CD4-positive, alpha-beta memory T cell (primary cell): ENCODE results near the gene FBRSL1. TPM values are rescaled to one million over a fixed set of nuclear protein-coding genes. Genes with fewer than 3 reads are reported as not detected.

Experiments used
- CTCF ChIA-PET: fragments of 350-600 bp; sonication (Branson Sonifier 250); formaldehyde crosslinking; loops from one replicate; lab custom pipeline; 2021; ENCODE audit warnings: inconsistent platforms; ENCODE audit not compliant: partially characterized antibody; lab: Charles Lee
- POLR2A ChIA-PET: fragments of 350-600 bp; sonication (Branson Sonifier 250); formaldehyde crosslinking; loops from one replicate; lab custom pipeline; 2021; ENCODE audit not compliant: partially characterized antibody; lab: Charles Lee
- DNase-seq, 5 donors: peaks; one replicate each; pipeline versions ENCODE4 v3.0.0 to v3.0.0-alpha.2; 2020 to 2022; ENCODE audit warnings: mixed read lengths in 1 of 5
- H3K27ac ChIP-seq: one replicate; pipeline ENCODE4 v1.7.0; 2013; ENCODE audit warnings: low read depth, low read length
- H3K27me3 ChIP-seq: 2 replicates; pipeline ENCODE4 v1.7.0; 2013; ENCODE audit warnings: mild to moderate bottlenecking, low read length, moderate library complexity; ENCODE audit not compliant: insufficient read depth
- H3K36me3 ChIP-seq: 2 replicates; pipeline ENCODE4 v1.7.0; 2013; ENCODE audit warnings: mild to moderate bottlenecking, low read length, moderate library complexity; ENCODE audit not compliant: insufficient read depth
- H3K4me1 ChIP-seq: 2 replicates; pipeline ENCODE4 v1.7.0; 2013; ENCODE audit warnings: mild to moderate bottlenecking, low read length, moderate library complexity; ENCODE audit not compliant: insufficient read depth
- H3K4me3 ChIP-seq, 2 donors: one replicate each; pipeline ENCODE4 v1.7.0; 2013; ENCODE audit warnings: low read length in 2 of 2, mild to moderate bottlenecking in 1 of 2
- H3K9me3 ChIP-seq, 2 donors: one replicate each; pipeline ENCODE4 v1.7.0; 2013; ENCODE audit warnings: low read length in 2 of 2, control low read depth in 1 of 2; ENCODE audit not compliant: control insufficient read depth in 1 of 2
- H3K27ac Mint-ChIP-seq, 7 donors: one replicate each; pipeline ENCODE4 v1.8.0; 2020 to 2021; ENCODE audit warnings: mixed read lengths in 7 of 7, mild to moderate bottlenecking in 6 of 7, inconsistent platforms in 3 of 7, moderate library complexity in 3 of 7
- H3K27me3 Mint-ChIP-seq, 2 donors: one replicate each; pipeline ENCODE4 v1.8.0; 2020 to 2021; ENCODE audit warnings: mixed read lengths in 2 of 2
- H3K36me3 Mint-ChIP-seq, 2 donors: one replicate each; pipeline ENCODE4 v1.8.0; 2020 to 2021; ENCODE audit warnings: mixed read lengths in 2 of 2, inconsistent platforms in 1 of 2, mild to moderate bottlenecking in 1 of 2
- H3K4me1 Mint-ChIP-seq, 4 donors: one replicate each; pipeline ENCODE4 v1.8.0; 2020 to 2021; ENCODE audit warnings: mixed read lengths in 4 of 4, mild to moderate bottlenecking in 1 of 4
- H3K4me3 Mint-ChIP-seq, 8 donors: one replicate each; pipeline ENCODE4 v1.8.0; 2020 to 2021; ENCODE audit warnings: mixed read lengths in 8 of 8, mild to moderate bottlenecking in 7 of 8, moderate library complexity in 6 of 8, inconsistent platforms in 3 of 8
- H3K9me3 Mint-ChIP-seq, 8 donors: one replicate each; pipeline ENCODE4 v1.8.0; 2020 to 2021; ENCODE audit warnings: mixed read lengths in 8 of 8, mild to moderate bottlenecking in 5 of 8, inconsistent platforms in 3 of 8, moderate library complexity in 1 of 8
- intact Hi-C: fragments of 100-400 bp; cut with micrococcal nuclease; formaldehyde crosslinking; loops from one replicate; pipeline ENCODE4 v1.15.1; 2023
- polyA plus RNA-seq, 2 donors: library from polyadenylated mRNA; unstranded; fragments of 300-500 nt; fragmentation: Illumina TruSeq; gene quantifications; one replicate each; pipeline ENCODE4 v1.2.3, GENCODE V29; 2021
- total RNA-seq, 2 experiments: library from RNA; stranded (reverse); gene quantifications; one replicate each; pipeline ENCODE4 v1.2.3, GENCODE V29; 2021

Gene FBRSL1
- total and polyA plus RNA-seq, 4 experiments from 2014 or later, result 3.1 to 101 (median 97.3) TPM; not detected in 1

GRCh38 chr12:132495629-132496357 is 5.8 kb downstream of the FBRSL1 start:
- Mint-ChIP-seq H3K4me1 (peaks cover 32 to 87% (median 66%) of the 10 kb centered on the region in 4 donors), H3K27me3 (no peaks in the 10 kb centered on the region), H3K4me3 (peak overlapping the region in 4 of 8 donors; percentile 2 to 46 (median 30)), H3K27ac (peak overlapping the region in 4 of 7 donors; percentile 47 to 68 (median 62)), H3K9me3 (peaks cover 0 to 3% (median 0%) of the 10 kb centered on the region in 8 donors), H3K36me3 (peaks cover 0 to 14% of the 10 kb centered on the region in 2 donors)
- ChIA-PET POLR2A (no interaction called here), CTCF (no interaction called here)
- no peaks in the 10 kb centered on the region for H3K27me3 ChIP-seq
- H3K27ac ChIP-seq, result no peak overlapping the region
- intact Hi-C loops, result no loop called here
- H3K4me1 ChIP-seq, result peaks cover 76% of the 10 kb centered on the region
- H3K9me3 ChIP-seq, result no peaks in the 10 kb centered on the region
- no peak for DNase-seq
- H3K36me3 ChIP-seq, result no peaks in the 10 kb centered on the region
- no peak overlapping the region for H3K4me3 ChIP-seq

- no peak overlapping the region for H3K27ac ChIP-seq
- no peaks in the 10 kb centered on the region for H3K36me3 ChIP-seq
- H3K4me3 Mint-ChIP-seq, result peak overlapping the region in 5 of 8 donors; percentile 2 to 46 (median 24)
- no peaks in the 10 kb centered on the region for H3K9me3 ChIP-seq
- H3K36me3 Mint-ChIP-seq, result peaks cover 0 to 10% of the 10 kb centered on the region in 2 donors
- H3K9me3 Mint-ChIP-seq, result peaks cover 0 to 3% (median 0%) of the 10 kb centered on the region in 8 donors
- intact Hi-C loops, result no loop called here
- H3K27ac Mint-ChIP-seq, result peak overlapping the region in 4 of 7 donors; percentile 47 to 68 (median 62)
- CTCF ChIA-PET, result no interaction called here
- H3K4me1 ChIP-seq, result peaks cover 74% of the 10 kb centered on the region
- no peak for DNase-seq
- H3K4me3 ChIP-seq, result no peak overlapping the region
- POLR2A ChIA-PET, result no interaction called here
- peaks cover 30 to 89% (median 63%) of the 10 kb centered on the region in 4 donors for H3K4me1 Mint-ChIP-seq
- H3K27me3 ChIP-seq, result no peaks in the 10 kb centered on the region
- no peaks in the 10 kb centered on the region for H3K27me3 Mint-ChIP-seq
Measured at GRCh38 chr12:132496358-132496669, 6.4 kb downstream of the FBRSL1 start.

GRCh38 chr12:132496710-132497109 is 6.8 kb downstream of the FBRSL1 start:
- Mint-ChIP-seq H3K9me3 (peaks cover 0 to 3% (median 0%) of the 10 kb centered on the region in 8 donors), H3K4me1 (peaks cover 29 to 87% (median 62%) of the 10 kb centered on the region in 4 donors), H3K36me3 (peaks cover 0 to 9% of the 10 kb centered on the region in 2 donors), H3K27me3 (no peaks in the 10 kb centered on the region), H3K27ac (peak overlapping the region in 3 of 7 donors; percentile 42 to 68 (median 64)), H3K4me3 (peak overlapping the region in 5 of 8 donors; percentile 32 to 59 (median 36))
- ChIA-PET POLR2A (no interaction called here), CTCF (no interaction called here)
- Histone ChIP-seq H3K27ac (no peak overlapping the region), H3K36me3 (no peaks in the 10 kb centered on the region), H3K4me3 (no peak overlapping the region), H3K27me3 (no peaks in the 10 kb centered on the region), H3K4me1 (peaks cover 74% of the 10 kb centered on the region), H3K9me3 (no peaks in the 10 kb centered on the region)
- DNase-seq, result no peak
- intact Hi-C loops, result no loop called here

- H3K27ac Mint-ChIP-seq, result no peak overlapping the region
- H3K27me3 Mint-ChIP-seq, result no peaks in the 10 kb centered on the region
- ChIA-PET POLR2A (no interaction called here), CTCF (no interaction called here)
- no peak for DNase-seq
- intact Hi-C loops, result no loop called here
- peaks cover 72% of the 10 kb centered on the region for H3K4me1 ChIP-seq
- H3K27ac ChIP-seq, result no peak overlapping the region
- H3K4me3 Mint-ChIP-seq, result peak overlapping the region in 1 of 8 donors; percentile 20
- peaks cover 0 to 2% of the 10 kb centered on the region in 2 donors for H3K36me3 Mint-ChIP-seq
- H3K9me3 Mint-ChIP-seq, result peaks cover 0 to 3% (median 0%) of the 10 kb centered on the region in 8 donors
- no peaks in the 10 kb centered on the region for H3K27me3 ChIP-seq
- no peaks in the 10 kb centered on the region for H3K9me3 ChIP-seq
- H3K36me3 ChIP-seq, result no peaks in the 10 kb centered on the region
- H3K4me3 ChIP-seq, result no peak overlapping the region
- peaks cover 23 to 85% (median 59%) of the 10 kb centered on the region in 4 donors for H3K4me1 Mint-ChIP-seq
Measured at GRCh38 chr12:132497514-132498405, 7.8 kb downstream of the FBRSL1 start.

GRCh38 chr12:132498931-132499330 is 9.0 kb downstream of the FBRSL1 start:
- H3K4me1 ChIP-seq, result peaks cover 72% of the 10 kb centered on the region
- H3K4me3 ChIP-seq, result no peak overlapping the region
- Mint-ChIP-seq H3K4me3 (no peak overlapping the region), H3K27ac (no peak overlapping the region), H3K27me3 (no peaks in the 10 kb centered on the region), H3K9me3 (peaks cover 0 to 3% (median 0%) of the 10 kb centered on the region in 8 donors), H3K4me1 (peaks cover 23 to 85% (median 58%) of the 10 kb centered on the region in 4 donors), H3K36me3 (no peaks in the 10 kb centered on the region)
- no peak for DNase-seq
- intact Hi-C loops, result no loop called here
- H3K27me3 ChIP-seq, result no peaks in the 10 kb centered on the region
- H3K27ac ChIP-seq, result no peak overlapping the region
- no peaks in the 10 kb centered on the region for H3K36me3 ChIP-seq
- no peaks in the 10 kb centered on the region for H3K9me3 ChIP-seq
- ChIA-PET CTCF (no interaction called here), POLR2A (no interaction called here)

GRCh38 chr12:132500142-132500855 is 10.3 kb downstream of the FBRSL1 start:
- Mint-ChIP-seq H3K36me3 (no peaks in the 10 kb centered on the region), H3K9me3 (peaks cover 0 to 2% (median 0%) of the 10 kb centered on the region in 8 donors), H3K27ac (peak overlapping the region in 3 of 7 donors; percentile 53 to 78 (median 74)), H3K4me1 (peaks cover 17 to 83% (median 53%) of the 10 kb centered on the region in 4 donors), H3K27me3 (no peaks in the 10 kb centered on the region), H3K4me3 (no peak overlapping the region)
- no peaks in the 10 kb centered on the region for H3K36me3 ChIP-seq
- CTCF ChIA-PET, result no interaction called here
- no peak for DNase-seq
- H3K27ac ChIP-seq, result no peak overlapping the region
- POLR2A ChIA-PET, result no interaction called here
- intact Hi-C loops, result no loop called here
- H3K9me3 ChIP-seq, result no peaks in the 10 kb centered on the region
- peaks cover 66% of the 10 kb centered on the region for H3K4me1 ChIP-seq
- no peak overlapping the region for H3K4me3 ChIP-seq
- H3K27me3 ChIP-seq, result no peaks in the 10 kb centered on the region

- CTCF ChIA-PET, result no interaction called here
- H3K27me3 ChIP-seq, result no peaks in the 10 kb centered on the region
- intact Hi-C loops, result no loop called here
- H3K36me3 ChIP-seq, result no peaks in the 10 kb centered on the region
- H3K9me3 ChIP-seq, result no peaks in the 10 kb centered on the region
- Mint-ChIP-seq H3K9me3 (peaks cover 0 to 2% (median 0%) of the 10 kb centered on the region in 8 donors), H3K4me1 (peaks cover 19 to 87% (median 56%) of the 10 kb centered on the region in 4 donors), H3K27me3 (no peaks in the 10 kb centered on the region), H3K36me3 (no peaks in the 10 kb centered on the region), H3K4me3 (no peak overlapping the region), H3K27ac (peak overlapping the region in 3 of 7 donors; percentile 53 to 78 (median 74))
- DNase-seq, result no peak
- no peak overlapping the region for H3K27ac ChIP-seq
- H3K4me3 ChIP-seq, result no peak overlapping the region
- H3K4me1 ChIP-seq, result peaks cover 66% of the 10 kb centered on the region
- POLR2A ChIA-PET, result no interaction called here
Measured at GRCh38 chr12:132500856-132501180, 10.9 kb downstream of the FBRSL1 start.
